HCT116 (cell line): ENCODE data around the gene ASB10. TPM values are rescaled to one million over a fixed set of nuclear protein-coding genes. Genes with fewer than 3 reads are reported as not detected.

Source experiments
- ATAC-seq: fragments of 200-7000 bp; cut with Tn5 transposase; 2 replicates; pipeline ENCODE4 v1.9.1; 2020; ENCODE audit warnings: mild to moderate bottlenecking, moderate library complexity
- BruUV-seq: library from RNA; stranded (reverse); fragments of 400-500 nt; replicated peaks from 2 replicates; lab custom pipeline; 2021; lab: Mats Ljungman, UMichigan
- CTCF ChIA-PET: fragments of 300-600 bp; sonication (Branson Sonifier 250); formaldehyde crosslinking; loops from one replicate; lab custom pipeline; 2021; ENCODE audit warnings: antibody characterized with exemption; lab: Charles Lee
- POLR2A ChIA-PET: fragments of 300-600, 350-600 bp; sonication (Branson Sonifier 250); formaldehyde crosslinking; loops from one replicate; lab custom pipeline; 2021; ENCODE audit warnings: antibody characterized with exemption; lab: Charles Lee
- RAD21 ChIA-PET, 2 experiments: fragments of 300-600 bp; sonication (Branson Sonifier 250); formaldehyde crosslinking; loops; one replicate each; lab custom pipeline; 2023; ENCODE audit warnings: low total read pairs in 2 of 2; ENCODE audit not compliant: uncharacterized antibody in 2 of 2, unreplicated experiment in 2 of 2, low non-redundant PET in 1 of 2; lab: Charles Lee
- DNase-seq: peaks from one replicate; pipeline ENCODE4 v3.0.0-alpha.2; 2010; ENCODE audit warnings: low read depth, low spot score
- H2AFZ ChIP-seq: fragments of 200-600 bp; shearing (Covaris generic), sonication (generic); 2 replicates; pipeline ENCODE4 v1.6.1; 2017; ENCODE audit warnings: low read depth, mixed run types, mixed read lengths, antibody characterized with exemption, low read length; ENCODE audit not compliant: poor library complexity, severe bottlenecking
- H3K27ac ChIP-seq: 2 replicates; pipeline ENCODE4 v1.5.1; 2012; ENCODE audit warnings: low read depth, low read length
- H3K27me3 ChIP-seq: fragments of 200-600 bp; sonication (generic); 2 replicates; pipeline ENCODE4 v1.6.1; 2016; ENCODE audit warnings: mixed run types, low read length, mixed read lengths; ENCODE audit not compliant: insufficient read depth
- H3K36me3 ChIP-seq, 2 experiments: fragments of 200-500 bp in 1 of 2; fragments of 200-600 bp in 1 of 2; sonication (Bioruptor generic) in 1 of 2; sonication (generic) in 1 of 2; 2 replicates each; pipeline versions ENCODE4 v1.5.1 to v1.6.1; 2014 to 2016; ENCODE audit warnings: low read length in 2 of 2, inconsistent platforms in 1 of 2, mixed read lengths in 1 of 2, mixed run types in 1 of 2; ENCODE audit not compliant: insufficient read depth in 2 of 2, control insufficient read depth in 1 of 2
- H3K4me1 ChIP-seq, 2 experiments: fragments of 200-600 bp in 1 of 2; sonication (generic) in 1 of 2; 2 replicates each; pipeline versions ENCODE4 v1.5.1 to v1.6.1; 2012 to 2017; ENCODE audit warnings: low read length in 2 of 2, inconsistent platforms in 1 of 2, mild to moderate bottlenecking in 1 of 2, mixed read lengths in 1 of 2, mixed run types in 1 of 2, moderate library complexity in 1 of 2; ENCODE audit not compliant: insufficient read depth in 2 of 2, control insufficient read depth in 1 of 2
- H3K4me2 ChIP-seq: fragments of 200-600 bp; sonication (generic); 2 replicates; pipeline ENCODE4 v1.6.1; 2017; ENCODE audit warnings: mixed run types, low read length, mixed read lengths
- H3K4me3 ChIP-seq, 2 experiments: fragments of 200-600 bp in 1 of 2; sonication (generic) in 1 of 2; replicated peaks in 1 of 2; 2 replicates each; pipeline ENCODE4 v1.5.1; 2011 to 2016; ENCODE audit warnings: low read length in 2 of 2, control low read depth in 1 of 2, low read depth in 1 of 2, mild to moderate bottlenecking in 1 of 2, mixed read lengths in 1 of 2, mixed run types in 1 of 2
- H3K79me2 ChIP-seq: fragments of 200-600 bp; sonication (generic); 2 replicates; pipeline ENCODE4 v1.6.1; 2017; ENCODE audit warnings: mild to moderate bottlenecking, mixed run types, low read length, moderate library complexity, mixed read lengths; ENCODE audit not compliant: insufficient read depth
- H3K9ac ChIP-seq: fragments of 200-600 bp; sonication (generic); 2 replicates; pipeline ENCODE4 v1.6.1; 2016; ENCODE audit warnings: low read length, mixed read lengths
- H3K9me2 ChIP-seq: fragments of 200-600 bp; sonication (generic), shearing (Covaris generic); 2 replicates; pipeline ENCODE4 v1.6.1; 2017; ENCODE audit warnings: mixed run types, mild to moderate bottlenecking, moderate library complexity; ENCODE audit not compliant: insufficient read depth
- H3K9me3 ChIP-seq, 2 experiments: fragments of 200-500 bp in 1 of 2; fragments of 200-600 bp in 1 of 2; sonication (Bioruptor generic) in 1 of 2; sonication (generic) in 1 of 2; 2 replicates each; pipeline ENCODE4 v1.6.1; 2014 to 2017; ENCODE audit warnings: low read length in 2 of 2, mixed read lengths in 2 of 2, inconsistent platforms in 1 of 2, low read depth in 1 of 2, mild to moderate bottlenecking in 1 of 2, mixed run types in 1 of 2, moderate library complexity in 1 of 2; ENCODE audit not compliant: control insufficient read depth in 1 of 2, insufficient read depth in 1 of 2
- H4K20me1 ChIP-seq: fragments of 200-600 bp; sonication (generic), shearing (Covaris generic); 2 replicates; pipeline ENCODE4 v1.6.1; 2017; ENCODE audit warnings: mixed run types, mild to moderate bottlenecking, moderate library complexity; ENCODE audit not compliant: insufficient read depth
- CEBPB ChIP-seq: IDR thresholded peaks from 2 replicates; pipeline ENCODE4 v1.6.1; 2012; ENCODE audit warnings: low read depth
- EGR1 ChIP-seq: IDR thresholded peaks from 2 replicates; pipeline ENCODE4 v1.6.1; 2012; ENCODE audit warnings: low read depth
- EZH2phosphoT487 ChIP-seq: fragments of 200-600 bp; IDR thresholded peaks from 2 replicates; pipeline ENCODE4 v1.6.1; 2018; ENCODE audit warnings: antibody characterized with exemption, borderline replicate concordance
- FOSL1 ChIP-seq: IDR thresholded peaks from 2 replicates; pipeline ENCODE4 v1.6.1; 2012; ENCODE audit warnings: low read depth
- JUND ChIP-seq: IDR thresholded peaks from 2 replicates; pipeline ENCODE4 v1.6.1; 2012
- POLR2A ChIP-seq: IDR thresholded peaks from 2 replicates; pipeline ENCODE4 v1.7.0; 2011; ENCODE audit warnings: borderline replicate concordance; ENCODE audit not compliant: insufficient read depth, insufficient read length; ENCODE audit errors: extremely low read depth
- RAD21 ChIP-seq: IDR thresholded peaks from 2 replicates; pipeline ENCODE4 v1.6.1; 2012; ENCODE audit warnings: low read depth, mild to moderate bottlenecking
- SIN3A ChIP-seq: IDR thresholded peaks from 2 replicates; pipeline ENCODE4 v1.6.1; 2012; ENCODE audit warnings: low read depth
- SP1 ChIP-seq: IDR thresholded peaks from 2 replicates; pipeline ENCODE4 v1.6.1; 2012; ENCODE audit warnings: low read depth
- SRF ChIP-seq: IDR thresholded peaks from 2 replicates; pipeline ENCODE4 v1.6.1; 2012; ENCODE audit warnings: low read depth
- TCF7L2 ChIP-seq: IDR thresholded peaks from 2 replicates; pipeline ENCODE4 v1.7.0; 2011; ENCODE audit warnings: borderline replicate concordance, inconsistent platforms; ENCODE audit not compliant: insufficient read depth, insufficient read length; ENCODE audit errors: extremely low read depth
- YY1 ChIP-seq: IDR thresholded peaks from 2 replicates; pipeline ENCODE4 v1.6.1; 2011; ENCODE audit warnings: low read length, low read depth, moderate library complexity, mild to moderate bottlenecking; ENCODE audit not compliant: insufficient replicate concordance; ENCODE audit errors: extremely low read depth
- ZNF274 ChIP-seq: fragments of 200-500 bp; sonication (Bioruptor generic); IDR thresholded peaks from 2 replicates; pipeline ENCODE4 v1.6.1; 2014; ENCODE audit warnings: mild to moderate bottlenecking, low read depth, low read length, inconsistent platforms
- intact Hi-C: fragments of 100-400 bp; cut with micrococcal nuclease; formaldehyde crosslinking; loops from 2 replicates; pipeline ENCODE4 v1.10.0; 2022
- total RNA-seq: library from RNA; stranded (reverse); gene quantifications from one replicate; pipeline ENCODE4 v1.2.1, GENCODE V29; 2021; ENCODE audit not compliant: unreplicated experiment
- TF ChIP-seq, protein P1 (sequence below): IDR thresholded peaks from 2 replicates; pipeline ENCODE4 v1.6.1; 2012
- TF ChIP-seq, protein P2 (sequence below): IDR thresholded peaks from 2 replicates; pipeline ENCODE4 v1.6.1; 2011; ENCODE audit warnings: mild to moderate bottlenecking, low read length, moderate library complexity; ENCODE audit not compliant: insufficient replicate concordance; ENCODE audit errors: extremely low read depth
- TF ChIP-seq, protein P3 (sequence below): IDR thresholded peaks from 2 replicates; pipeline ENCODE4 v1.6.1; 2012; ENCODE audit warnings: low read depth
- TF ChIP-seq, protein P4 (sequence below), 3 experiments: fragments of 200-600 bp in 1 of 3; sonication (generic) in 1 of 3; IDR thresholded peaks in 2 of 3; conservative IDR thresholded peaks in 1 of 3; 2 replicates each; pipeline ENCODE4 v1.5.1; 2012 to 2017; ENCODE audit warnings: low read depth in 2 of 3, low read length in 2 of 3, antibody characterized with exemption in 1 of 3, borderline replicate concordance in 1 of 3, control low read depth in 1 of 3, mild to moderate bottlenecking in 1 of 3, mixed read lengths in 1 of 3, mixed run types in 1 of 3, moderate library complexity in 1 of 3; ENCODE audit not compliant: insufficient read depth in 1 of 3

The ASB10 gene
- total RNA-seq, 1 experiment from 2014 or later, result not detected

DNA sequence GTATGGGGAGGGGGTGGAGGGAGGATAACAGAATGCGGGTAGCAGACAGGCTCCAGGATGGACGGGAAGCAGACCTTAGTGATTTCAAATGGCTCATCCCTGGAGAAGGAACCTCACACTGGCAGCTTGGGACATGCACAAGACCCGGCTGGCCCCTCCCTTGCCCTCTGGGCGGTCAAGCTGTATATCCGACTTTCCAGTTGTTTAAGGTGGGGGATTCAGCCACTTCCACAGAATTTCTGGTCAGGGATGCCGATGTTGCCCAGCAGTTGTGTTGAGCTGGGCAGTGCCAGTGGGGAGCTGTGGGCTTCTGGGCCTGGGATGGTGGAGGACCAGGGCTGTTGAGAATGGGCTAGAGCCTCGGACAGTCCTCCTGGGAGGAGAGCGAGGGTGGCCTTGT lies 58.3 kb downstream of the ASB10 start:
- Histone ChIP-seq H3K9me2 (no peaks in the 10 kb centered on the region), H3K4me3 (no peak overlapping the region), H3K27ac (no peak overlapping the region), H3K27me3 (no peaks in the 10 kb centered on the region), H3K9ac (no peak overlapping the region), H3K4me1 (peaks cover 0 to 4% of the 10 kb centered on the region in 2 experiments; a peak in 1 of 4 replicates), H3K4me2 (no peak overlapping the region), H2AFZ (no peak overlapping the region), H3K79me2 (peaks cover 6% of the 10 kb centered on the region; the same call in 1 of the 2 replicates), H3K36me3 (peaks cover 18 to 24% of the 10 kb centered on the region in 2 experiments; a peak in 3 of 4 replicates), H3K9me3 (no peaks in the 10 kb centered on the region), H4K20me1 (no peaks in the 10 kb centered on the region)
- TF ChIP-seq POLR2A (no peak), CEBPB (no peak), TCF7L2 (no peak), EZH2phosphoT487 (no peak), JUND (no peak), ZNF274 (no peak), YY1 (no peak), RAD21 (no peak), SIN3A (no peak), FOSL1 (no peak), EGR1 (no peak), SP1 (no peak), SRF (no peak)
- TF ChIP-seq, protein P1, sequence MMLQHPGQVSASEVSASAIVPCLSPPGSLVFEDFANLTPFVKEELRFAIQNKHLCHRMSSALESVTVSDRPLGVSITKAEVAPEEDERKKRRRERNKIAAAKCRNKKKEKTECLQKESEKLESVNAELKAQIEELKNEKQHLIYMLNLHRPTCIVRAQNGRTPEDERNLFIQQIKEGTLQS, result no peak
- TF ChIP-seq, protein P2, sequence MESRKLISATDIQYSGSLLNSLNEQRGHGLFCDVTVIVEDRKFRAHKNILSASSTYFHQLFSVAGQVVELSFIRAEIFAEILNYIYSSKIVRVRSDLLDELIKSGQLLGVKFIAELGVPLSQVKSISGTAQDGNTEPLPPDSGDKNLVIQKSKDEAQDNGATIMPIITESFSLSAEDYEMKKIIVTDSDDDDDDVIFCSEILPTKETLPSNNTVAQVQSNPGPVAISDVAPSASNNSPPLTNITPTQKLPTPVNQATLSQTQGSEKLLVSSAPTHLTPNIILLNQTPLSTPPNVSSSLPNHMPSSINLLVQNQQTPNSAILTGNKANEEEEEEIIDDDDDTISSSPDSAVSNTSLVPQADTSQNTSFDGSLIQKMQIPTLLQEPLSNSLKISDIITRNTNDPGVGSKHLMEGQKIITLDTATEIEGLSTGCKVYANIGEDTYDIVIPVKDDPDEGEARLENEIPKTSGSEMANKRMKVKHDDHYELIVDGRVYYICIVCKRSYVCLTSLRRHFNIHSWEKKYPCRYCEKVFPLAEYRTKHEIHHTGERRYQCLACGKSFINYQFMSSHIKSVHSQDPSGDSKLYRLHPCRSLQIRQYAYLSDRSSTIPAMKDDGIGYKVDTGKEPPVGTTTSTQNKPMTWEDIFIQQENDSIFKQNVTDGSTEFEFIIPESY, result no peak
- TF ChIP-seq, protein P3, sequence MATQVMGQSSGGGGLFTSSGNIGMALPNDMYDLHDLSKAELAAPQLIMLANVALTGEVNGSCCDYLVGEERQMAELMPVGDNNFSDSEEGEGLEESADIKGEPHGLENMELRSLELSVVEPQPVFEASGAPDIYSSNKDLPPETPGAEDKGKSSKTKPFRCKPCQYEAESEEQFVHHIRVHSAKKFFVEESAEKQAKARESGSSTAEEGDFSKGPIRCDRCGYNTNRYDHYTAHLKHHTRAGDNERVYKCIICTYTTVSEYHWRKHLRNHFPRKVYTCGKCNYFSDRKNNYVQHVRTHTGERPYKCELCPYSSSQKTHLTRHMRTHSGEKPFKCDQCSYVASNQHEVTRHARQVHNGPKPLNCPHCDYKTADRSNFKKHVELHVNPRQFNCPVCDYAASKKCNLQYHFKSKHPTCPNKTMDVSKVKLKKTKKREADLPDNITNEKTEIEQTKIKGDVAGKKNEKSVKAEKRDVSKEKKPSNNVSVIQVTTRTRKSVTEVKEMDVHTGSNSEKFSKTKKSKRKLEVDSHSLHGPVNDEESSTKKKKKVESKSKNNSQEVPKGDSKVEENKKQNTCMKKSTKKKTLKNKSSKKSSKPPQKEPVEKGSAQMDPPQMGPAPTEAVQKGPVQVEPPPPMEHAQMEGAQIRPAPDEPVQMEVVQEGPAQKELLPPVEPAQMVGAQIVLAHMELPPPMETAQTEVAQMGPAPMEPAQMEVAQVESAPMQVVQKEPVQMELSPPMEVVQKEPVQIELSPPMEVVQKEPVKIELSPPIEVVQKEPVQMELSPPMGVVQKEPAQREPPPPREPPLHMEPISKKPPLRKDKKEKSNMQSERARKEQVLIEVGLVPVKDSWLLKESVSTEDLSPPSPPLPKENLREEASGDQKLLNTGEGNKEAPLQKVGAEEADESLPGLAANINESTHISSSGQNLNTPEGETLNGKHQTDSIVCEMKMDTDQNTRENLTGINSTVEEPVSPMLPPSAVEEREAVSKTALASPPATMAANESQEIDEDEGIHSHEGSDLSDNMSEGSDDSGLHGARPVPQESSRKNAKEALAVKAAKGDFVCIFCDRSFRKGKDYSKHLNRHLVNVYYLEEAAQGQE, result no peak
- TF ChIP-seq, protein P4, sequence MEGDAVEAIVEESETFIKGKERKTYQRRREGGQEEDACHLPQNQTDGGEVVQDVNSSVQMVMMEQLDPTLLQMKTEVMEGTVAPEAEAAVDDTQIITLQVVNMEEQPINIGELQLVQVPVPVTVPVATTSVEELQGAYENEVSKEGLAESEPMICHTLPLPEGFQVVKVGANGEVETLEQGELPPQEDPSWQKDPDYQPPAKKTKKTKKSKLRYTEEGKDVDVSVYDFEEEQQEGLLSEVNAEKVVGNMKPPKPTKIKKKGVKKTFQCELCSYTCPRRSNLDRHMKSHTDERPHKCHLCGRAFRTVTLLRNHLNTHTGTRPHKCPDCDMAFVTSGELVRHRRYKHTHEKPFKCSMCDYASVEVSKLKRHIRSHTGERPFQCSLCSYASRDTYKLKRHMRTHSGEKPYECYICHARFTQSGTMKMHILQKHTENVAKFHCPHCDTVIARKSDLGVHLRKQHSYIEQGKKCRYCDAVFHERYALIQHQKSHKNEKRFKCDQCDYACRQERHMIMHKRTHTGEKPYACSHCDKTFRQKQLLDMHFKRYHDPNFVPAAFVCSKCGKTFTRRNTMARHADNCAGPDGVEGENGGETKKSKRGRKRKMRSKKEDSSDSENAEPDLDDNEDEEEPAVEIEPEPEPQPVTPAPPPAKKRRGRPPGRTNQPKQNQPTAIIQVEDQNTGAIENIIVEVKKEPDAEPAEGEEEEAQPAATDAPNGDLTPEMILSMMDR (IDR thresholded peaks at IDR 0.05 in 2 of 3, conservative IDR thresholded peaks at IDR 0.05 in 1 of 3; ENCODE audit: borderline replicate concordance in 1 of 3, insufficient read depth in 1 of 3, low read depth in 2 of 3, low read length in 2 of 3), result no peak
- ChIA-PET RAD21 (no interaction called here), CTCF (no interaction called here), POLR2A (no interaction called here)
- no peak for ATAC-seq
- no peak for DNase-seq
- no TSS peak for BruUV-seq
- intact Hi-C loops, result loop anchor here (10.0 kb wide), 1 partner anchor 116 kb away; the partner anchor contains the start of gene SMARCD3
